ENCODE data around the gene ZIM2.

ZIM2 gene

DNA sequence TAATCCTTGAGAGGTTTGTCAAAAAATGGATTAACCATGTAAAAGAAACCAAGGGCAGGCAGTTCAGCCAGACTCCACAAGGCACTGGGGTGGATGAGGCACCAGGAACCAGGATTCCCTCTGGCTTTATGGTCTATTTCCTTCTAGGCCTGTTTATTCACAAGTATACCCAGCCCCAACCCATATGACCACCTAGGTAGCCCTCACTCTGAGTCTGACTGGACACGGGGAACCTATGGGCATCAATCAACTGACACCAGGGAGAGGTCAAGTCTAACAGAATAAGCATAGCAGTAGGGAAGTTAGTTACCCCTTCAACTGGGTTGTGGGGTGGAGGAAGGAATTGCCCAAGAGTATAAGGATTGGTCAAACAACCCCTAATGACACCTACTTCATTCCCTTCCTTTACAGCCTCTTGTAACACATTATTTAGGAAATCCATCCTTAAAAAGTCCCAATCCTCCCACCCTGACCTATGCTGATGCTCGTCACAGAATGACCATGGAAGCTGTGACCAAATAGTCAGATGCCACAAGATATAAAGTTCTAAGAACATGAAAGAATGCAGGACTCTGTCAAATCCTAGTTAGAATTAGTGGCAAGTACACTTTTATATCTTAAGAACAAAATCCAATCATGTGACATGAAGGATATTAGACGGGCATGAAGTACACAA, 31.7 kb downstream of the ZIM2 start:
- FAIRE-seq = no peak
- no peak for TF ChIP-seq POLR2A (IDR thresholded peaks at IDR 0.05; ENCODE audit: low read depth, low read length)

DNA sequence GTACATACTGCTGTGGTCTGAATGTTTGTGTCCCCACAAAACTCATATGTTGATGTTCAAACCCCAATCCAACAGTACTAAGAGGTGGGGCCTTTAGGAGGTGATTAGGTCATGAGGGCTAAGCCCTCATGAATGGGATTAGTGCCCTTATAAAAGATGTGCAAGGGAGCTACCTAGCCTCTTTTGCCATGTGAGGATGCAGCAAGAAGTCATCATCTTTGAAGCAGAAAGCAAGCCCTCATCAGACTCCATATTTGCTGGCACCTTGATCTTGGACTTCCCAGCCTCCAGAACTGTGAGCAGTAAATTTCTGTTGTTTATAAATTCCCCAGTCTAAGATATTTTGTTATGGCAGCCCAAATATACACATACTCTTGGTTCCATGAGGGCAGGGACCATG, 33.9 kb downstream of the ZIM2 start:
- DNase-seq (ENCODE audit: insufficient read length, low spot score) (no peak), FAIRE-seq (no peak)
- no peak for TF ChIP-seq POLR2A (IDR thresholded peaks at IDR 0.05; ENCODE audit: low read depth, low read length)

More for the DNA sequence above, 31.7 kb downstream of the ZIM2 start:
- DNase-seq (ENCODE audit: insufficient read length, low spot score) = no peak

DNA sequence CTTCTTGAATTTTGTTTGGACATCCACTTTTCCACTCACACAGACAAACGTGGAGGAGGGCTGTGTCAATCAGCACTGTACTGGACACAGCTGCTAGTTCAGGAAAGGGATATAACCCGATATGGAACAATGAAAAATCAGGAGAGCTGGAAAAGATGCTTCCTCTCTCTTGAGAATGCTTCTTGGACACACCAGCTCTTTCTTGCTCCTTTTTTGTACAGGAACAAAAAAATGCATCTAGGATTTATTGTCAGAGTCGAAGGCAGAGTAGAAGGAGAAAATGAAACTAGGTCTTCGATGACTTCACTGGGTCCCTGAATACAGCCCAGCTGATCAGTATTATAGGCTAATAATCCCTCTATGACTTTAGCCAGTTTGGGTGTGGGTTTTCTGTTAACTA, 62.2 kb downstream of the ZIM2 start:
- FAIRE-seq (no peak), DNase-seq (ENCODE audit: insufficient read length, low spot score) (no peak)
- no peak for TF ChIP-seq POLR2A (IDR thresholded peaks at IDR 0.05; ENCODE audit: low read depth, low read length)

DNA sequence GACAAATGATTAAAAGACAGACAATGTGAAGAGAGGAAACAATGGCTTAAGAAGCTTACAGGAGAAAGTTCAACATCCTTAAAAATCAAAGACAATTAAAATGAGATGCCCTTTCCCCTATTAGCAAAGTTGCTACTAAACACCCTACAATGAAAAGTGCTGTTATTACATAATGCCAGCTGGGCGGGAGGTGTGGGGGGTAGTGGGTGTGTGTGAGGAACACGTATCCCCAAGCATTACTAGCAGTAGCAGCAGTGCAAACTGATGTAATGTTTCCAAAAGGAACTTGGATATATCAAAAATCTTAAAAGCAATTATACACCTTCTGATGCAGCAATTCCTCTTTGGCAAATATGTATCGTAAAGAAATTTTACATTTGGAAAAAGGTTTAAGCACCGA, 70.9 kb downstream of the ZIM2 start:
- TF ChIP-seq POLR2A (IDR thresholded peaks at IDR 0.05; ENCODE audit: low read depth, low read length) = no peak
- no peak for DNase-seq (ENCODE audit: insufficient read length, low spot score)
- no peak for FAIRE-seq

DNA sequence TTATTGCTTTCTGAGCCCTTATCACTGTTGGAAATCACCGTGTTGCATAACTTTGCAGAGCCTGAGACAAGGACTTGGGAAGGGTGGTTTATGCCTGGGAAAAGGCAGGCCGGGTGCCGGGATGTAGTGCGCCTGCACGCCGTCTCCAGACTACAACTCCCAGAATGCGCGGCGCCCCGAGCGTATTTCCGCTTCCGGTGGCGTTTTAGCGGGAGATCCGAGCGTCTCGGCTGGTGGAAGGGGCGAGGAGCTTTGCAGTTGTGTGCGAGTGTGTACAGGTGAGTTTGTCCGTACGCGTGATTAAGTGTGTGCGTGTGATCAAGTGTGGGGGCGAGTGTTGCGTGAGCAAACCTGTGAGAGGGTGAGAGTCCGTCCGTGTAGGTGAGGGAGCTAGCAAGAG, 75.4 kb downstream of the ZIM2 start:
- FAIRE-seq (no peak), DNase-seq (ENCODE audit: insufficient read length, low spot score) (no peak)
- no peak for TF ChIP-seq POLR2A (IDR thresholded peaks at IDR 0.05; ENCODE audit: low read depth, low read length)

DNA sequence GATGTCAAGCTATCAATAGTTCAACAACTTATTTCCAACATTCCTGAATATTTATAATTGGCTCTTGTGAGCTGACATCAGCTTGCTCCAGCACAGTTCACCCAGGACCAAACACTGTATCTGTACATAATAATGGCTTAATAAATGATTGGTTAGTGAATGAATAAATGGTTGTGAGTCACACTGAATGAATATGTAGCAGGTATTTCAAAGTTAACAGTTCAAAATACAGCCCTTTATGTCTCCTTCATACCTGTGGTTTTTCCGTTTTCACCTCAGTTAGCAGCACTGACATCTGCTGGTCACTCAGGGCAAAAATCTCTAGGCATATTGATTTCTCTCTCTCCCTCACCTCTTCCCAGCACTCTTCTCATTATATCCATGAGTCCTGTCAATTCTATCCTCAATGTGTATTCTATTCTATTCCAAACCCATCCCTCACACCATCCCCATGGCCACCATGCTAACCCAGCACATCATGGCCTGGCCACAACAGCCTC, 76.3 kb downstream of the ZIM2 start:
- FAIRE-seq (no peak), DNase-seq (ENCODE audit: insufficient read length, low spot score) (no peak)
- no peak for TF ChIP-seq POLR2A (IDR thresholded peaks at IDR 0.05; ENCODE audit: low read depth, low read length)

DNA sequence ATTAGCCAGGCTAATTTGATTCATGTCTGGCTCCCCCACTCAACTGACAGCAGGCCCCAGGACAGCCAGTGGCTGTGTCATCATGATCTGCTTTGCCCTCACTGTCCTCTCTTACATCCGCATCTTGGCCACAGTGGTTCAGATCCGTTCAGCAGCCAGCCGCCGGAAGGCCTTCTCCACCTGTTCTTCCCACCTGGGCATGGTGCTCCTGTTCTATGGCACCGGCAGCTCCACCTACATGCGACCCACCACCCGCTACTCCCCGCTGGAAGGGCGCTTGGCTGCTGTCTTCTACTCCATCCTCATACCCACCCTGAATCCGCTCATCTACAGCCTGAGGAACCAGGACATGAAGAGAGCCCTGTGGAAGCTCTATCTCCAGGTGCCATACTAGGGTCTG, 79.7 kb downstream of the ZIM2 start:
- FAIRE-seq (no peak), DNase-seq (ENCODE audit: insufficient read length, low spot score) (no peak)
- TF ChIP-seq POLR2A (IDR thresholded peaks at IDR 0.05; ENCODE audit: low read depth, low read length) = no peak

DNA sequence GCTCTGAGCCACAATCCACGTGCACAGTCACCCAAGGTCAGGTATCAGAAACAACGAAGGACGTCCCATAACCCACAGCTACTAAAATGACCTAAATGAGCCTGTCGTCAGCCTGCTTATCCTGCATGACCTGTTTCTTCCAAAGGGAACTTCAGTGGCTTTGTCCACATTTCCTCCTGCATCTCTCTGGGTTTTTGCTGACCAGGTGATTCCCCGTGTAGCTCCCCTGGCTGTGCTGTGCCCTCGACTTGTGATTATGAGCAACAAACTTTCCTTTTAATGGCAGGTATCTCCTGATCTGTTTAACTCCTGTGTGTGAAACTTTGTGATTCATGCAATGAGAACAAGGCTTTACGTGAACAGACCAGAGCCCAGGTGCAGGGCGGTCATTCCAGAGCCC, 81.0 kb downstream of the ZIM2 start:
- FAIRE-seq (no peak), DNase-seq (ENCODE audit: insufficient read length, low spot score) (no peak)
- no peak for TF ChIP-seq POLR2A (IDR thresholded peaks at IDR 0.05; ENCODE audit: low read depth, low read length)

DNA sequence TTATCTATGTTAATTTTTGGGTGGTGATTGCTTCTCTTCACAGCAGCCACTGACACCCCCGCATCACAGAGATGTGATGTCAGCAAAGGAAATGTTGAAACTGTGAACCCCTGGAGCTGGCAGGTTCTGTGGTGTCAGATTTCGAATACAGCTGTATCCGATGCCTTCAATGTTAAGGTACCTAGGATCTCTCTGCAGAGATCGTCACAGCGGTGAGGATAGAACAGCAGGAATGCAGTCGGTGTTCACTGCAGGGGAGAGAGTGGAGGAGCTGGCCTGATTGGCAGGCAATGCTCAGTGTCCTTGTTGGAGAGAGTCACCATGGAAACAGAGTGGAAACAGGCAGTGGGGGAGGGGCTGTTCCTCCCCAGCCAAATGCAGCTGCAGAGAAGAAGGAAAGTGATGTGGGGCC, 89.4 kb downstream of the ZIM2 start:
- DNase-seq (ENCODE audit: insufficient read length, low spot score) (no peak), FAIRE-seq (no peak)
- no peak for TF ChIP-seq POLR2A (IDR thresholded peaks at IDR 0.05; ENCODE audit: low read depth, low read length)

DNA sequence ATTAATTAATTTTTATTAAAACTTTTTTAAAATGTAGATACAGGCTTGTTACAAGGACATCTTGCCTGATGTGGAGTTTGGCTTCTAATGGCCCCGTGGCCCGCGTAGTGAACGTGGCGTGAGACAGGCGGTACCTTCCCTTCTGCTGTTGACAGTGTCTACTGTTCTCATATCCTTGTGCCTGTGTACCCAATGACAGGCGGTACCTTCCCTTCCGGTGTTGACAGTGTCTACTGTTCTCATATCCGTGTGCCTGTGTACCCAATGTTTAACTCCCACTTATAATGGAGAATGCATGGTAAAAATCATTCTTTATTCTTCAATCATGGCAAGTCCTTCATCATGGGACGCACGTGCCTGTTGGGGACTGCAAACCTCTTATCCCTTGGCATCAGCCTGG, 89.9 kb downstream of the ZIM2 start:
- no peak for FAIRE-seq
- no peak for DNase-seq (ENCODE audit: insufficient read length, low spot score)
- TF ChIP-seq POLR2A (IDR thresholded peaks at IDR 0.05; ENCODE audit: low read depth, low read length) = no peak

DNA sequence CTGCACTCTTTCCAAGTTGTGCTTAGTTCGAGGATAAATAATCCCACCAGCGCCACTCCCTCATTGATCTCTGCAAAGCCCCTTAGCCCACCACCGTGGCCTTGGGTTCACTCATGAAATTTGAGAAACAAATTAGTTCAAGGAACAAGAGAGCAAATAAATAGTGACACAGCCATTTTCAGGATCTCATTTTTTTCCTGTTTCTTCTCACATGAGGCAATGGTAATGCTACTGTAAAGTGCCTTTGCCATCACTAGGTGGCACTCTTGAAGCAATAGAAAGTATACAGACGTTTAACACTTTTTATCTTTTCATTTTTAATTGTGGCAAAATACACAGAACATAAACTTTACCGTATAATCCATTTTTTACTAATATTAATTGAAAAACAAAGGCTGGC, 92.1 kb downstream of the ZIM2 start:
- FAIRE-seq = no peak
- TF ChIP-seq POLR2A (IDR thresholded peaks at IDR 0.05; ENCODE audit: low read depth, low read length) = no peak
- peak; percentile 52 for DNase-seq (ENCODE audit: insufficient read length, low spot score)

DNA sequence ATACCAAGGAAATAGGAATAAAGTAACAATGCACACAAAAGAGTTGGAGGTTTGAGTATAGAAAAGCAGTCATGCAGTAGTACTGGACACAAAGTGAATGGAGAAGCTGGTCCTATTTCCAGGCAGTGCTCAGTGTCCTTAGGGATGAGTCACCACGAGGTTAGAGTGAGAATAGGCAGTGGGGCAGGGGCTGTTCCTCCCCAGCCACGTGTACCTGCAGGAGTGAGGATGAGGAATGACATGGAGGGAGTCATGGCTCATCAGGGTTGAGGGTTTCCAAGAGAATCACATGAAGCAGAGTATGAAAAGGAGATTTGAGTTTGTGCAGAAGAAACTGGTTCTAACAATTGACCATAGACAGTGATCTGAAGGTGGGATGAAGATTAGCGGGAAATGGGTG, 94.2 kb downstream of the ZIM2 start:
- no peak for TF ChIP-seq POLR2A (IDR thresholded peaks at IDR 0.05; ENCODE audit: low read depth, low read length)
- FAIRE-seq (no peak), DNase-seq (ENCODE audit: insufficient read length, low spot score) (no peak)

DNA sequence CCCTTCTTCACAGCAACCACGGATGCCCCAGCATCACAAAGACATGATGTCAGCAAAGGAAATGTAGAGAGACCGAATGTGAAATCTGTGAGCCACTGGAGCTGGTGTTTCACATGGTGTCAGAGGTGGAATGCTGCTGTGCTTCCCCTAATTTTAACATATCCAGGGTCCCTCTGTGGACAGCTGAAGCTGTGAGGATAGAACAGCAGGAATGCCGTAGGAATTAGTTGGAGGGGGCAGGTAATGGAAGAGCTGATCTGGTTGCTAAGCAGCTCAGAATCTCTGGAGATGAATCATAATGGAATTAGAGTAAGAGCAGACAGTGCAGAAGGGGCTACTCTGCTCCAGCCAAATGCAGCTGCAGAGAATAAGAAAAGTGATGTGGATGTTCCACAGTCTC, 100.0 kb downstream of the ZIM2 start:
- DNase-seq (ENCODE audit: insufficient read length, low spot score) (no peak), FAIRE-seq (no peak)
- no peak for TF ChIP-seq POLR2A (IDR thresholded peaks at IDR 0.05; ENCODE audit: low read depth, low read length)

DNA sequence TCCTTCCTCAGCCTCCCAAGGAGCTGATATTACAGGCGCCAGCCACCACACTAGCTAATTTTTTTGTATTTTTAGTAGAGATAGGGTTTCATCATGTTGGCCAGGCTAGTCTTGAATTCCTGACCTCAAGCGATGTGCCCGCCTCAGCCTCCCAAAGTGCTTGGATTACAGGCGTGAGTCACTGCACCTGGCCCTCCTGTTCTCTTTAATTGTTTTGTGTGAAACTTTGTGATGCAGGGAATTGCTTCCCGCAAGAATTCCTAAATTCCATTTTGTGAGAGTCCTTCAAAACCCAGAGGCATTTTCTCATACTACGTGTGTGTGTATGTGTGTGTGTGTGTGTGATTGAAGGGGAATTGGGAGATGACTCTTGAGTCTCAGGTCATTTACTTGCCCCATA, 104.0 kb downstream of the ZIM2 start:
- TF ChIP-seq POLR2A (IDR thresholded peaks at IDR 0.05; ENCODE audit: low read depth, low read length) = no peak
- no peak for FAIRE-seq
- DNase-seq (ENCODE audit: insufficient read length, low spot score) = no peak

DNA sequence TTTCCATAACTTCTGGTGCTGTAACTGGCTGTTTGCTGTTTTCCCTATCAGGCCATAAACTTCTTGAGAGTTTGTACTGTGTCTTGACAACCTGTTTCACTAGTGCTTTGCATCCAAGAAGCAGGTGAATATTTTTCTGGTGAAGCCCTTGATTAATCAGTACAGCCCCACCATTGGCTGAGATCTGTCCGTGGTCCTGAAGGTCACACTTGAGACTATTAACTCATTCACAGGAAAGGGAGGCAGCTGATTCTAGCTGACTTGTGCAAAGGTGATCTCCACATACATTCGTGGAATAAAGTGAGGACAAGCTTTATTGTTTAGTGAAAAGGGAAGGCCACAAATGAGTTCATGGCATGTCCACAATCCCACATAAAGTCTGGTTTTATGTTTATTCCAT, 107.5 kb downstream of the ZIM2 start:
- TF ChIP-seq POLR2A (IDR thresholded peaks at IDR 0.05; ENCODE audit: low read depth, low read length) = no peak
- DNase-seq (ENCODE audit: insufficient read length, low spot score) (no peak), FAIRE-seq (no peak)

DNA sequence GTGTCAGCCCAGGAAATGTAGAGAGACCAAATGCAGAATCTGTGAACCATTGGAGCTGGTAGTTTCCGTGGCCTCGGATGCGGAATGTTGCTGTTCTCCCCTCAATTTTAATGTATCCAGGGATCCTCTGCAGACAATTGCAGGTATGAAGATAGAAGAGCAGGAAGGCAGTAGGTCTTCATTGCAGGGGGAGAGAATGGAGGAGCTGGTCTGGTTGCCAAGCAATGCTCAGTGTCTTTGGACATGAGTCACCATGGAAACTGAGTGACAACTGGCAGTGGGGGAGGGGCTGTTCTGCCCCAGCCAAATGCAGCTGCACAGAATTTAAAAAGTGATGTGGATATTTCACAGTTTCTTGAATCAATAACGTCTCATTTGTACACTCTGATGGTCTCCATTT, 112.8 kb downstream of the ZIM2 start:
- no peak for FAIRE-seq
- no peak for DNase-seq (ENCODE audit: insufficient read length, low spot score)
- no peak for TF ChIP-seq POLR2A (IDR thresholded peaks at IDR 0.05; ENCODE audit: low read depth, low read length)
